HUDEP-2 (cell line): ENCODE data around the gene BAHCC1.
A peak's percentile ranks its signal among the peaks of the same experiment; 100 is the strongest.
"Not testable (repeated sequence)": the region's sequence is repeated elsewhere in the genome, so short reads cannot be mapped to it uniquely, and the experiment has no call there.

Source experiments
- DNase-seq, 76 experiments: peaks; one replicate each; lab custom pipeline; 2025; ENCODE audit not compliant: unreplicated experiment in 76 of 76; lab: John Stamatoyannopoulos, UW

Gene BAHCC1

GRCh38 chr17:81424151-81425017 lies 29.1 kb downstream of the BAHCC1 start:
- DNase-seq = no peak

- DNase-seq = not testable (repeated sequence)
Measured at GRCh38 chr17:81425041-81425440, 29.8 kb downstream of the BAHCC1 start.

GRCh38 chr17:81425716-81426392 lies 30.6 kb downstream of the BAHCC1 start:
- DNase-seq = not testable (repeated sequence)

GRCh38 chr17:81426393-81427172 lies 31.3 kb downstream of the BAHCC1 start:
- no peak for DNase-seq

- peak in 2 of 76 experiments; percentile 7 to 23 for DNase-seq
Measured at GRCh38 chr17:81427173-81428120, 32.2 kb downstream of the BAHCC1 start.

- peak in 25 of 76 experiments; percentile 3 to 52 (median 16) for DNase-seq
Measured at GRCh38 chr17:81428121-81428515, 32.9 kb downstream of the BAHCC1 start.

- no peak for DNase-seq
Measured at GRCh38 chr17:81428516-81428915, 33.3 kb downstream of the BAHCC1 start.

GRCh38 chr17:81428948-81429774 lies 33.9 kb downstream of the BAHCC1 start:
- DNase-seq = peak in 72 of 76 experiments; percentile 6 to 89 (median 68)

GRCh38 chr17:81429821-81430551 lies 34.7 kb downstream of the BAHCC1 start:
- DNase-seq = peak in 20 of 76 experiments; percentile 1 to 44 (median 26)

- DNase-seq = no peak
Measured at GRCh38 chr17:81431545-81432482, 36.6 kb downstream of the BAHCC1 start.

- DNase-seq = no peak
Measured at GRCh38 chr17:81432941-81433340, 37.7 kb downstream of the BAHCC1 start.

- no peak for DNase-seq
Measured at GRCh38 chr17:81433656-81434055, 38.4 kb downstream of the BAHCC1 start.

- no peak for DNase-seq
Measured at GRCh38 chr17:81434072-81434471, 38.8 kb downstream of the BAHCC1 start.

GRCh38 chr17:81434681-81435417 lies 39.6 kb downstream of the BAHCC1 start:
- DNase-seq = no peak

GRCh38 chr17:81435652-81436293 lies 40.5 kb downstream of the BAHCC1 start:
- DNase-seq = no peak

- DNase-seq = no peak
Measured at GRCh38 chr17:81436294-81436849, 41.1 kb downstream of the BAHCC1 start.
